Inflammatory macrophage treated with lipopolysaccharide for 1 hour (primary cell): ENCODE measurements around the gene SLC38A1.
"Not testable (repeated sequence)": the region's sequence is repeated elsewhere in the genome, so short reads cannot be mapped to it uniquely, and the experiment has no call there.

Source experiments
- DNase-seq, 2 donors: peaks; one replicate each; pipeline ENCODE4 v3.0.0-alpha.2; 2020 to 2022

The SLC38A1 gene

GRCh38 chr12:46263140-46264016 is 5.5 kb downstream of the SLC38A1 start:
- DNase-seq, result no peak

GRCh38 chr12:46261646-46262045 is 7.2 kb downstream of the SLC38A1 start:
- no peak for DNase-seq

GRCh38 chr12:46260913-46261476 is 7.8 kb downstream of the SLC38A1 start:
- DNase-seq, result no peak

GRCh38 chr12:46260124-46260912 is 8.5 kb downstream of the SLC38A1 start:
- no peak for DNase-seq

- no peak for DNase-seq
Measured at GRCh38 chr12:46259713-46260112, 9.1 kb downstream of the SLC38A1 start.

GRCh38 chr12:46259071-46259470 is 9.8 kb downstream of the SLC38A1 start:
- DNase-seq, result no peak

- DNase-seq, result no peak
Measured at GRCh38 chr12:46258129-46258528, 10.7 kb downstream of the SLC38A1 start.

- DNase-seq, result no peak
Measured at GRCh38 chr12:46256942-46257341, 11.9 kb downstream of the SLC38A1 start.

GRCh38 chr12:46253544-46254162 is 15.2 kb downstream of the SLC38A1 start:
- no peak for DNase-seq

GRCh38 chr12:46251994-46252393 is 16.8 kb downstream of the SLC38A1 start:
- not testable (repeated sequence) for DNase-seq

GRCh38 chr12:46249960-46250359 is 18.9 kb downstream of the SLC38A1 start:
- not testable (repeated sequence) for DNase-seq

GRCh38 chr12:46246021-46246700 is 22.7 kb downstream of the SLC38A1 start:
- DNase-seq, result no peak

GRCh38 chr12:46244997-46245396 is 23.8 kb downstream of the SLC38A1 start:
- DNase-seq, result no peak

GRCh38 chr12:46244273-46244915 is 24.4 kb downstream of the SLC38A1 start:
- no peak for DNase-seq

- DNase-seq, result no peak
Measured at GRCh38 chr12:46242569-46242968, 26.3 kb downstream of the SLC38A1 start.

GRCh38 chr12:46240436-46240835 is 28.4 kb downstream of the SLC38A1 start:
- no peak for DNase-seq

GRCh38 chr12:46238821-46239220 is 30.0 kb downstream of the SLC38A1 start:
- no peak for DNase-seq

GRCh38 chr12:46237371-46238045 is 31.3 kb downstream of the SLC38A1 start:
- DNase-seq, result peak; percentile 58 to 67

- DNase-seq, result no peak
Measured at GRCh38 chr12:46234000-46234399, 34.8 kb downstream of the SLC38A1 start.

GRCh38 chr12:46233423-46233822 is 35.4 kb downstream of the SLC38A1 start:
- DNase-seq, result no peak

- no peak for DNase-seq
Measured at GRCh38 chr12:46230983-46231382, 37.9 kb downstream of the SLC38A1 start.
